Loucy (cell line): ENCODE measurements around the gene MCU.

Source experiments
- H2AFZ ChIP-seq: fragments of 200-600 bp; sonication (generic); 2 replicates; pipeline ENCODE4 v1.6.0; 2016; ENCODE audit warnings: antibody characterized with exemption, mild to moderate bottlenecking, low read length, moderate library complexity
- H3F3A ChIP-seq: fragments of 200-600 bp; 2 replicates; pipeline ENCODE4 v1.6.0; 2016; ENCODE audit warnings: antibody characterized with exemption, low read depth, mild to moderate bottlenecking
- H3K27me3 ChIP-seq: fragments of 200-600 bp; sonication (generic); 2 replicates; pipeline ENCODE4 v1.6.1; 2014; ENCODE audit warnings: low read length, mild to moderate bottlenecking; ENCODE audit not compliant: insufficient read depth, poor library complexity, severe bottlenecking
- H3K36me3 ChIP-seq: fragments of 200-600 bp; sonication (generic); 2 replicates; pipeline ENCODE4 v1.6.1; 2016; ENCODE audit warnings: low read length; ENCODE audit not compliant: insufficient read depth
- H3K4me1 ChIP-seq: fragments of 200-600 bp; sonication (generic); 2 replicates; pipeline ENCODE4 v1.5.1; 2014; ENCODE audit warnings: low read length, mild to moderate bottlenecking; ENCODE audit not compliant: insufficient read depth, poor library complexity, severe bottlenecking
- H3K4me2 ChIP-seq: fragments of 200-600 bp; sonication (generic); 2 replicates; pipeline ENCODE4 v1.6.0; 2014; ENCODE audit warnings: antibody characterized with exemption, low read length, low read depth, mild to moderate bottlenecking; ENCODE audit not compliant: poor library complexity, severe bottlenecking
- H3K4me3 ChIP-seq: fragments of 200-600 bp; sonication (generic); 2 replicates; pipeline ENCODE4 v1.5.1; 2014; ENCODE audit warnings: low read length, mild to moderate bottlenecking, mixed read lengths; ENCODE audit not compliant: poor library complexity, severe bottlenecking
- H3K79me2 ChIP-seq: fragments of 200-600 bp; sonication (generic); 2 replicates; pipeline ENCODE4 v1.6.1; 2014; ENCODE audit warnings: low read length; ENCODE audit not compliant: insufficient read depth
- H3K9ac ChIP-seq: fragments of 200-600 bp; sonication (generic); 2 replicates; pipeline ENCODE4 v1.6.0; 2014; ENCODE audit warnings: mild to moderate bottlenecking, low read depth, low read length, moderate library complexity; ENCODE audit not compliant: poor library complexity, severe bottlenecking
- H3K9me2 ChIP-seq: fragments of 200-600 bp; sonication (generic); replicated peaks from 2 replicates; pipeline ENCODE4 v1.6.1; 2016; ENCODE audit warnings: low read depth, low read length, mixed read lengths
- H3K9me3 ChIP-seq: fragments of 200-600 bp; sonication (generic); 2 replicates; pipeline ENCODE4 v1.6.1; 2014; ENCODE audit warnings: mild to moderate bottlenecking, antibody characterized with exemption, low read length, low read depth; ENCODE audit not compliant: insufficient read depth
- H4K20me1 ChIP-seq: fragments of 200-600 bp; sonication (generic); 2 replicates; pipeline ENCODE4 v1.6.0; 2014; ENCODE audit warnings: antibody characterized with exemption, low read length, mild to moderate bottlenecking; ENCODE audit not compliant: insufficient read depth, poor library complexity, severe bottlenecking
- CTCF ChIP-seq: fragments of 200-600 bp; sonication (generic); conservative IDR thresholded peaks from 2 replicates; pipeline ENCODE4 v1.5.1; 2014; ENCODE audit warnings: mild to moderate bottlenecking, antibody characterized with exemption, low read length
- EZH2phosphoT487 ChIP-seq: fragments of 200-600 bp; IDR thresholded peaks from 2 replicates; pipeline ENCODE4 v1.6.1; 2018; ENCODE audit warnings: antibody characterized with exemption, mild to moderate bottlenecking, moderate library complexity, borderline replicate concordance

MCU gene

GRCh38 chr10:72924351-72924750 lies 232.4 kb downstream of the MCU start:
- no peak overlapping the region for H3K4me2 ChIP-seq
- no peak overlapping the region for H2AFZ ChIP-seq
- 0 out of 2 replicates have a peak, but pooled peaks cover 5% of the 10 kb centered on the region for H3K9me3 ChIP-seq
- H3K9ac ChIP-seq = no peak overlapping the region
- no peaks in the 10 kb centered on the region for H3K27me3 ChIP-seq
- no peak overlapping the region for H3K4me3 ChIP-seq
- H3K9me2 ChIP-seq = no peaks in the 10 kb centered on the region
- H3K36me3 ChIP-seq = no peaks in the 10 kb centered on the region
- TF ChIP-seq EZH2phosphoT487 (no peak), CTCF (no peak)
- no peaks in the 10 kb centered on the region for H3K79me2 ChIP-seq
- no peaks in the 10 kb centered on the region for H3F3A ChIP-seq
- H4K20me1 ChIP-seq = no peaks in the 10 kb centered on the region
- no peaks in the 10 kb centered on the region for H3K4me1 ChIP-seq

- H3K4me1 ChIP-seq = no peaks in the 10 kb centered on the region
- TF ChIP-seq CTCF = no peak
- no peak for TF ChIP-seq EZH2phosphoT487
- H3K4me2 ChIP-seq = no peak overlapping the region
- H3K9ac ChIP-seq = no peak overlapping the region
- no peak overlapping the region for H2AFZ ChIP-seq
- no peak overlapping the region for H3K4me3 ChIP-seq
- no peaks in the 10 kb centered on the region for H3K27me3 ChIP-seq
- H3K9me2 ChIP-seq = no peaks in the 10 kb centered on the region
- 0 out of 2 replicates have a peak, but pooled peaks cover 3% of the 10 kb centered on the region for H3K9me3 ChIP-seq
- no peaks in the 10 kb centered on the region for H3K36me3 ChIP-seq
- H3F3A ChIP-seq = no peaks in the 10 kb centered on the region
- H3K79me2 ChIP-seq = no peaks in the 10 kb centered on the region
- no peaks in the 10 kb centered on the region for H4K20me1 ChIP-seq
Observed at GRCh38 chr10:72925951-72926465, 234.1 kb downstream of the MCU start.

- H3K36me3 ChIP-seq = no peaks in the 10 kb centered on the region
- H3K4me2 ChIP-seq = no peak overlapping the region
Observed at GRCh38 chr10:72927485-72927884, 235.5 kb downstream of the MCU start.

More at GRCh38 chr10:72927485-72927884, 235.5 kb downstream of the MCU start:
- H3K4me3 ChIP-seq = no peak overlapping the region
- no peaks in the 10 kb centered on the region for H4K20me1 ChIP-seq
- TF ChIP-seq EZH2phosphoT487 = no peak
- no peak for TF ChIP-seq CTCF
- no peak overlapping the region for H2AFZ ChIP-seq
- H3F3A ChIP-seq = no peaks in the 10 kb centered on the region
- no peaks in the 10 kb centered on the region for H3K79me2 ChIP-seq
- H3K9me3 ChIP-seq = no peaks in the 10 kb centered on the region
- no peaks in the 10 kb centered on the region for H3K4me1 ChIP-seq
- no peaks in the 10 kb centered on the region for H3K27me3 ChIP-seq
- no peak overlapping the region for H3K9ac ChIP-seq
- no peaks in the 10 kb centered on the region for H3K9me2 ChIP-seq
